ENCODE results near the gene ATP9A.

Gene ATP9A

GRCh38 chr20:51651921-51652549 lies 116.2 kb downstream of the ATP9A start:
- Histone ChIP-seq H3K9ac (ENCODE audit: low read length) (no peak overlapping the region), H3K36me3 (ENCODE audit: insufficient read depth, low read length) (no peaks in the 10 kb centered on the region), H3F3A (ENCODE audit: insufficient read depth, low read length) (no peaks in the 10 kb centered on the region), H2AFZ (ENCODE audit: low read length) (no peak overlapping the region), H3K27me3 (ENCODE audit: insufficient read depth, low read length) (peaks cover 3% of the 10 kb centered on the region; the same call in 1 of the 2 replicates), H3K4me1 (ENCODE audit: insufficient read depth, low read length, severe bottlenecking) (no peaks in the 10 kb centered on the region), H3K27ac (ENCODE audit: low read depth, low read length, poor library complexity, severe bottlenecking) (no peak overlapping the region), H3K4me2 (ENCODE audit: low read length) (no peak overlapping the region), H3K9me2 (ENCODE audit: low read depth, low read length) (no peaks in the 10 kb centered on the region), H3K9me3 (ENCODE audit: low read length) (no peaks in the 10 kb centered on the region), H4K20me1 (ENCODE audit: insufficient read depth, low read length) (no peaks in the 10 kb centered on the region), H3K4me3 (ENCODE audit: low read depth, low read length, poor library complexity, severe bottlenecking) (no peak overlapping the region), H3K79me2 (ENCODE audit: insufficient read depth, low read length) (no peaks in the 10 kb centered on the region)
- TF ChIP-seq EZH2 (IDR thresholded peaks at IDR 0.05; ENCODE audit: borderline replicate concordance, low read length) (no peak), CTCF (IDR thresholded peaks at IDR 0.05; ENCODE audit: low read length) (no peak)

GRCh38 chr20:51650685-51651134 lies 117.5 kb downstream of the ATP9A start:
- Histone ChIP-seq H3K36me3 (ENCODE audit: insufficient read depth, low read length) (no peaks in the 10 kb centered on the region), H3K4me2 (ENCODE audit: low read length) (no peak overlapping the region), H2AFZ (ENCODE audit: low read length) (no peak overlapping the region), H4K20me1 (ENCODE audit: insufficient read depth, low read length) (no peaks in the 10 kb centered on the region), H3K27ac (ENCODE audit: low read depth, low read length, poor library complexity, severe bottlenecking) (no peak overlapping the region), H3F3A (ENCODE audit: insufficient read depth, low read length) (no peaks in the 10 kb centered on the region), H3K4me1 (ENCODE audit: insufficient read depth, low read length, severe bottlenecking) (no peaks in the 10 kb centered on the region), H3K4me3 (ENCODE audit: low read depth, low read length, poor library complexity, severe bottlenecking) (no peak overlapping the region), H3K9me2 (ENCODE audit: low read depth, low read length) (no peaks in the 10 kb centered on the region), H3K79me2 (ENCODE audit: insufficient read depth, low read length) (no peaks in the 10 kb centered on the region), H3K9ac (ENCODE audit: low read length) (no peak overlapping the region), H3K27me3 (ENCODE audit: insufficient read depth, low read length) (peaks cover 6% of the 10 kb centered on the region; the same call in 1 of the 2 replicates), H3K9me3 (ENCODE audit: low read length) (no peaks in the 10 kb centered on the region)
- TF ChIP-seq CTCF (IDR thresholded peaks at IDR 0.05; ENCODE audit: low read length) (no peak), EZH2 (IDR thresholded peaks at IDR 0.05; ENCODE audit: borderline replicate concordance, low read length) (no peak)

GRCh38 chr20:51648571-51648947 lies 119.6 kb downstream of the ATP9A start:
- Histone ChIP-seq H4K20me1 (ENCODE audit: insufficient read depth, low read length) (no peaks in the 10 kb centered on the region), H3K36me3 (ENCODE audit: insufficient read depth, low read length) (no peaks in the 10 kb centered on the region), H3K9me3 (ENCODE audit: low read length) (no peaks in the 10 kb centered on the region), H3K79me2 (ENCODE audit: insufficient read depth, low read length) (no peaks in the 10 kb centered on the region), H3K4me1 (ENCODE audit: insufficient read depth, low read length, severe bottlenecking) (no peaks in the 10 kb centered on the region), H3K4me2 (ENCODE audit: low read length) (no peak overlapping the region), H3K9ac (ENCODE audit: low read length) (no peak overlapping the region), H2AFZ (ENCODE audit: low read length) (no peak overlapping the region), H3F3A (ENCODE audit: insufficient read depth, low read length) (no peaks in the 10 kb centered on the region), H3K9me2 (ENCODE audit: low read depth, low read length) (no peaks in the 10 kb centered on the region), H3K27ac (ENCODE audit: low read depth, low read length, poor library complexity, severe bottlenecking) (no peak overlapping the region), H3K27me3 (ENCODE audit: insufficient read depth, low read length) (peaks cover 6% of the 10 kb centered on the region; the same call in 1 of the 2 replicates), H3K4me3 (ENCODE audit: low read depth, low read length, poor library complexity, severe bottlenecking) (no peak overlapping the region)
- TF ChIP-seq CTCF (IDR thresholded peaks at IDR 0.05; ENCODE audit: low read length) (no peak), EZH2 (IDR thresholded peaks at IDR 0.05; ENCODE audit: borderline replicate concordance, low read length) (no peak)
